PC-3 (cell line): Measurements from ENCODE around the gene DHRS3. TPM values are rescaled to one million over a fixed set of nuclear protein-coding genes. Genes with fewer than 3 reads are reported as not detected.

Experiments used
- ATAC-seq: fragments of 200-7000 bp; cut with Tn5 transposase; 2 replicates; pipeline ENCODE4 v1.9.1; 2020; ENCODE audit warnings: mild to moderate bottlenecking, moderate library complexity
- Bru-seq: library from RNA; stranded (reverse); fragments of 400-500 nt; gene quantifications from one replicate; lab custom pipeline; 2021; lab: Mats Ljungman, UMichigan
- BruChase-seq, 2 experiments: library from RNA; stranded (reverse); fragments of 400-500 nt; gene quantifications; one replicate each; lab custom pipeline; 2021; lab: Mats Ljungman, UMichigan
- BruUV-seq: library from RNA; stranded (reverse); fragments of 400-500 nt; replicated peaks from 2 replicates; lab custom pipeline; 2021; lab: Mats Ljungman, UMichigan
- CTCF ChIA-PET: fragments of 300-600 bp; sonication (Branson Sonifier 250); formaldehyde crosslinking; loops from one replicate; lab custom pipeline; 2022; ENCODE audit warnings: antibody characterized with exemption; lab: Charles Lee
- POLR2A ChIA-PET: fragments of 300-600 bp; sonication (Branson Sonifier 250); formaldehyde crosslinking; loops from one replicate; lab custom pipeline; 2022; ENCODE audit warnings: antibody characterized with exemption; ENCODE audit not compliant: unreplicated experiment; lab: Charles Lee
- DNase-seq: peaks from one replicate; pipeline ENCODE4 v3.0.0-alpha.2; 2015
- H2AFZ ChIP-seq: fragments of 300-600 bp; sonication (generic); 2 replicates; pipeline ENCODE4 v1.6.0; 2016; ENCODE audit warnings: antibody characterized with exemption, low read length
- H3F3A ChIP-seq: fragments of 300-600 bp; sonication (generic); one replicate; pipeline ENCODE4 v1.6.0; 2017; ENCODE audit warnings: antibody characterized with exemption, low read length, control low read depth, mild to moderate bottlenecking; ENCODE audit not compliant: unreplicated experiment
- H3K27ac ChIP-seq: fragments of 300-600 bp; sonication (generic); 2 replicates; pipeline ENCODE4 v1.5.1; 2016; ENCODE audit warnings: mild to moderate bottlenecking, low read length
- H3K27me3 ChIP-seq: fragments of 300-600 bp; sonication (generic); 2 replicates; pipeline ENCODE4 v1.6.1; 2016; ENCODE audit warnings: low read length, mixed read lengths
- H3K36me3 ChIP-seq: fragments of 300-600 bp; sonication (generic); 2 replicates; pipeline ENCODE4 v1.6.1; 2016; ENCODE audit warnings: low read depth, mixed run types, low read length, mixed read lengths
- H3K4me1 ChIP-seq: fragments of 300-600 bp; sonication (generic); 2 replicates; pipeline ENCODE4 v1.5.1; 2016; ENCODE audit warnings: low read length; ENCODE audit not compliant: insufficient read depth
- H3K4me2 ChIP-seq: fragments of 300-600 bp; sonication (generic); 2 replicates; pipeline ENCODE4 v1.6.0; 2016; ENCODE audit warnings: low read length
- H3K4me3 ChIP-seq: fragments of 300-600 bp; sonication (generic); 2 replicates; pipeline ENCODE4 v1.5.1; 2016; ENCODE audit warnings: mild to moderate bottlenecking, low read length, mixed read lengths
- H3K79me2 ChIP-seq: fragments of 300-600 bp; sonication (generic); 2 replicates; pipeline ENCODE4 v1.6.1; 2017; ENCODE audit warnings: low read length, mixed read lengths
- H3K9ac ChIP-seq: fragments of 300-600 bp; sonication (generic); 2 replicates; pipeline ENCODE4 v1.6.0; 2016; ENCODE audit warnings: mild to moderate bottlenecking, low read length
- H3K9me2 ChIP-seq: fragments of 300-600 bp; sonication (generic); replicated peaks from 2 replicates; pipeline ENCODE4 v1.6.1; 2016; ENCODE audit warnings: mixed run types, low read length, mixed read lengths
- H3K9me3 ChIP-seq: fragments of 300-600 bp; sonication (generic); 2 replicates; pipeline ENCODE4 v1.6.1; 2016; ENCODE audit warnings: low read length, mixed read lengths
- H4K20me1 ChIP-seq: fragments of 300-600 bp; sonication (generic); 2 replicates; pipeline ENCODE4 v1.6.1; 2016; ENCODE audit warnings: low read length, mixed read lengths
- EZH2 ChIP-seq: fragments of 300-600 bp; sonication (generic); IDR thresholded peaks from one replicate; pipeline ENCODE4 v1.6.1; 2017; ENCODE audit warnings: antibody characterized with exemption, mild to moderate bottlenecking, low read length; ENCODE audit not compliant: unreplicated experiment
- EZH2phosphoT487 ChIP-seq: fragments of 300-600 bp; sonication (generic); IDR thresholded peaks from 2 replicates; pipeline ENCODE4 v1.6.1; 2018; ENCODE audit warnings: mild to moderate bottlenecking, antibody characterized with exemption, low read length, borderline replicate concordance
- intact Hi-C: fragments of 100-400 bp; cut with micrococcal nuclease; formaldehyde crosslinking; loops from 2 replicates; pipeline ENCODE4 v1.9.0; 2023
- long read RNA-seq: library from polyadenylated mRNA; unstranded; transcript quantifications from one replicate; pipeline ENCODE4 v2.0.0, GENCODE V29; 2021; ENCODE audit not compliant: unreplicated experiment
- total RNA-seq: library from RNA; depleted of rRNA; stranded (reverse); fragments of >200 nt; gene quantifications from 2 replicates; pipeline ENCODE4 v1.2.3, GENCODE V29; 2014; rRNA removed
- TF ChIP-seq, protein P1 (sequence below): fragments of 300-600 bp; sonication (generic); conservative IDR thresholded peaks from 2 replicates; pipeline ENCODE4 v1.5.1; 2017; ENCODE audit warnings: antibody characterized with exemption, low read depth, mild to moderate bottlenecking, low read length

The DHRS3 gene
- total RNA-seq (105 and 116 TPM in 2 replicates), Bru-seq, nascent RNA (percentile 88 among the genes with signal in this experiment), BruChase-seq, experiment 1, labeled RNA remaining after a 6-hour chase (percentile 82 among the genes with signal in this experiment), BruChase-seq, experiment 2, labeled RNA remaining after a 2-hour chase (percentile 92 among the genes with signal in this experiment)
- long read RNA-seq, transcript DHRS3-204 (6 exons, 1,722 nt) = major isoform, 96 of 148 reads
- long read RNA-seq, partial matches to known transcripts = 15 of 148 reads
- long read RNA-seq, other reads (novel, unspliced or antisense) = 37 of 148 reads

DNA sequence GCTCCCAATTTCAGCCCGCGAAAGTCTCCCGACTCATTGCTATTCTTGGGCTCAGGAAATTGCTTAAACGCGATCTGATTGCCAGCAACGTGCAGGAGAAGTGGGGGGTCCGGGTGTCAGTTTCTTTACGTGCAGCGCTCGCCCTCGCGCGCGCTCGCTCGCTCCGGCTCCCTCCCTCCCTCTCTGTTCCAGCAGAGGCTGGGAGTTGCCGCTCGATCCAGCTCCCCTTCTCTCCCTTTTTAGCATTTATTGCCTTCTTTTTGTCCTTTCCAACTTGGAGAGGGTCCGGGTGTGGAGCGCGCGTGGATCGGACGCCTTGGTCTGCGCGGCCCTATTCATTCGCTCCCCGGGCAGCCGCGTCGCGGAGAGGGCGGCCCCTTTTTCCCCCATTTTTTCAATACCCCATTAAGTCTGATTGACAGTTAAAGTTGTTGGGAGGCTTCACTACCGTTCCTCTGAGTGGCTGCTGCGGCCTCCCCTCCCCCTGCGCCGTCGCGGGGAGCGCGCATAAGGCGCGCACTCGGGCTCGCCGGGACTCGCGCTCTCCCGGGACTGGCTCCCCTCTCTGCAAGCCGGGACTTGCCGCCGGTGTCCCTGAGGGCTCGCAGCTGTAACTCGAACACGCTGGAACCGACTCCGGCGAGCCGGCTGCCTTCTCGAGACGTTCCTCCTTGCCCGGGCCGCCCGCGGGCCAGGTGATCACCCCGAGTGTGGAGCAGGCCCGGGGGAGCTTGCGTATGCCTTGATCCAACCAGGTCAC lies at the start of gene DHRS3:
DHRS3 (minus strand) TSS at position 310 of the 760 bp plus-strand sequence. CDS start 862 bp downstream, outside the sequence.
- Histone ChIP-seq H3K9me2 (no peaks in the 10 kb centered on the region), H3K4me3 (peak within 1 kb of the TSS; percentile 83), H2AFZ (peak within 1 kb of the TSS; percentile 86), H3K9ac (peak within 1 kb of the TSS; percentile 95), H3K4me1 (peaks cover 31% of the 10 kb centered on the region), H3F3A (no peaks in the 10 kb centered on the region), H3K79me2 (peaks cover 68% of the 10 kb centered on the region), H3K9me3 (no peaks in the 10 kb centered on the region), H4K20me1 (peaks cover 24% of the 10 kb centered on the region), H3K36me3 (peaks cover 7% of the 10 kb centered on the region; the same call in 1 of the 2 replicates), H3K27me3 (no peaks in the 10 kb centered on the region), H3K27ac (peak within 1 kb of the TSS; percentile 91), H3K4me2 (peak within 1 kb of the TSS; percentile 91)
- TF ChIP-seq, protein P1, sequence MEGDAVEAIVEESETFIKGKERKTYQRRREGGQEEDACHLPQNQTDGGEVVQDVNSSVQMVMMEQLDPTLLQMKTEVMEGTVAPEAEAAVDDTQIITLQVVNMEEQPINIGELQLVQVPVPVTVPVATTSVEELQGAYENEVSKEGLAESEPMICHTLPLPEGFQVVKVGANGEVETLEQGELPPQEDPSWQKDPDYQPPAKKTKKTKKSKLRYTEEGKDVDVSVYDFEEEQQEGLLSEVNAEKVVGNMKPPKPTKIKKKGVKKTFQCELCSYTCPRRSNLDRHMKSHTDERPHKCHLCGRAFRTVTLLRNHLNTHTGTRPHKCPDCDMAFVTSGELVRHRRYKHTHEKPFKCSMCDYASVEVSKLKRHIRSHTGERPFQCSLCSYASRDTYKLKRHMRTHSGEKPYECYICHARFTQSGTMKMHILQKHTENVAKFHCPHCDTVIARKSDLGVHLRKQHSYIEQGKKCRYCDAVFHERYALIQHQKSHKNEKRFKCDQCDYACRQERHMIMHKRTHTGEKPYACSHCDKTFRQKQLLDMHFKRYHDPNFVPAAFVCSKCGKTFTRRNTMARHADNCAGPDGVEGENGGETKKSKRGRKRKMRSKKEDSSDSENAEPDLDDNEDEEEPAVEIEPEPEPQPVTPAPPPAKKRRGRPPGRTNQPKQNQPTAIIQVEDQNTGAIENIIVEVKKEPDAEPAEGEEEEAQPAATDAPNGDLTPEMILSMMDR = no peak
- TF ChIP-seq EZH2 = no peak
- no peak for TF ChIP-seq EZH2phosphoT487
- POLR2A ChIA-PET = interaction anchor here (0.6 to 1.4 kb wide), 12 partner anchors 17 to 825 kb away, joined by 3 to 20 read pairs (median 7); no protein-coding TSS in a partner anchor
- no TSS peak for BruUV-seq
- CTCF ChIA-PET = interaction anchor here (0.5 to 2.1 kb wide), 9 partner anchors 16 to 1638 kb away, joined by 3 to 11 read pairs (median 5); no protein-coding TSS in a partner anchor
- ATAC-seq (peak; percentile 57), DNase-seq (peak; percentile 89)
- intact Hi-C loops = loop anchor here (1.0 to 5.0 kb wide), 3 partner anchors 68 to 286 kb away; no protein-coding TSS in a partner anchor

DNA sequence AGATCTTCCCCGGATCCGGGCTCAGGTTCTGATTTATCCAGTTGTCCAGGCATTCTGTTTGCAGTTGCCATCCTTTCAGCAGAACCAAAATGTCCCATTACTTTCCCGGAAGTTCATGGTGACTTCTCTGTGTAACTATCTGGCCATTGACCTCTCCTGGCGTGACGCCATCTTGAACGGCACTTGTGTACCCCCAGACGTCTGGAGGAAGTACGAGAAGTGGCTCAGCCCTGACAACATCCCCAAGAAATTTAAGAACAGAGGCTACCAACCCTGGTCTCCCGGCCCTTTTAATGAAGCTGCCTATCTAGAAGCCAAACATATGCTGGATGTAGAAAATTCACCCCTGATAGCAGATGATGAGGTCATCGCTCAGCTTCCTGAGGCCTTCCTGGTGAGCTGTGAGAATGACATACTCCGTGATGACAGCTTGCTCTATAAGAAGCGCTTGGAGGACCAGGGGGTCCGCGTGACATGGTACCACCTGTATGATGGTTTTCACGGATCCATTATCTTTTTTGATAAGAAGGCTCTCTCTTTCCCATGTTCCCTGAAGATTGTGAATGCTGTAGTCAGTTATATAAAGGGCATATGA lies 48.2 kb upstream of the DHRS3 start:
- TF ChIP-seq EZH2phosphoT487 (no peak), EZH2 (no peak)
- H4K20me1 ChIP-seq = no peaks in the 10 kb centered on the region

GRCh38 chr1:12665511-12665910 lies 47.5 kb upstream of the DHRS3 start:
- intact Hi-C loops = no loop called here
- no peak overlapping the region for H3K4me2 ChIP-seq
- H3K4me1 ChIP-seq = no peaks in the 10 kb centered on the region
- peaks cover 10% of the 10 kb centered on the region; the same call in 1 of the 2 replicates for H3K27me3 ChIP-seq
- no peak for ATAC-seq
- H2AFZ ChIP-seq = no peak overlapping the region
- H3K27ac ChIP-seq = no peak overlapping the region
- ChIA-PET CTCF (no interaction called here), POLR2A (no interaction called here)
- no peaks in the 10 kb centered on the region for H3F3A ChIP-seq
- BruUV-seq = no TSS peak
- no peaks in the 10 kb centered on the region for H3K36me3 ChIP-seq
- no peak for TF ChIP-seq EZH2
- TF ChIP-seq, protein P1 = no peak
- H3K79me2 ChIP-seq = no peaks in the 10 kb centered on the region
- H3K9me2 ChIP-seq = no peaks in the 10 kb centered on the region
- no peaks in the 10 kb centered on the region for H4K20me1 ChIP-seq
- H3K9ac ChIP-seq = no peak overlapping the region
- no peak for DNase-seq
- H3K9me3 ChIP-seq = peaks cover 5% of the 10 kb centered on the region; the same call in 1 of the 2 replicates
- H3K4me3 ChIP-seq = no peak overlapping the region

More for the DNA sequence above, 48.2 kb upstream of the DHRS3 start:
- Histone ChIP-seq H3K27ac (no peak overlapping the region), H3K9ac (no peak overlapping the region), H3K27me3 (peaks cover 18% of the 10 kb centered on the region; the same call in 1 of the 2 replicates), H3K4me1 (no peaks in the 10 kb centered on the region), H3K79me2 (no peaks in the 10 kb centered on the region), H3K9me3 (peaks cover 5% of the 10 kb centered on the region; the same call in 1 of the 2 replicates), H3K4me2 (no peak overlapping the region), H3K4me3 (no peak overlapping the region), H3K9me2 (no peaks in the 10 kb centered on the region), H3K36me3 (no peaks in the 10 kb centered on the region), H3F3A (no peaks in the 10 kb centered on the region), H2AFZ (no peak overlapping the region)
- POLR2A ChIA-PET = no interaction called here
- DNase-seq = no peak
- ATAC-seq = no peak
- no TSS peak for BruUV-seq
- CTCF ChIA-PET = no interaction called here
- intact Hi-C loops = no loop called here
